Measurements from ENCODE around the gene WFDC13. TPM values are rescaled to one million over a fixed set of nuclear protein-coding genes. Genes with fewer than 3 reads are reported as not detected.

Gene WFDC13
- polyA plus RNA-seq, 3 donors, result not detected

- no peaks in the 10 kb centered on the region for H3K36me3 Mint-ChIP-seq
- no peak for TF ChIP-seq CTCF (IDR thresholded peaks at IDR 0.05)
- peaks cover 6 to 30% (median 6%) of the 10 kb centered on the region in 3 donors for H3K27me3 Mint-ChIP-seq (ENCODE audit: low read depth in 3 of 3)
- Histone ChIP-seq H2AFZ (ENCODE audit: insufficient read depth, low read depth, low read length, poor library complexity, severe bottlenecking) (no peak overlapping the region), H3K36me3 (replicated peaks in 1 of 2; ENCODE audit: control insufficient read depth in 1 of 2, insufficient read depth in 2 of 2, low read length in 2 of 2) (no peaks in the 10 kb centered on the region), H3K9ac (ENCODE audit: insufficient read depth, low read length, poor library complexity, severe bottlenecking) (no peak overlapping the region), H3K4me3 (replicated peaks in 1 of 3; ENCODE audit: low read depth in 2 of 3, low read length in 3 of 3) (no peak overlapping the region), H3K27me3 (ENCODE audit: control insufficient read depth in 2 of 2, insufficient read depth in 2 of 2, low read length in 2 of 2) (peaks cover 2% of the 10 kb centered on the region in 2 donors), H3K9me3 (replicated peaks in 1 of 2; ENCODE audit: control insufficient read depth in 1 of 2, insufficient read depth in 1 of 2, low read length in 2 of 2) (peaks cover 0 to 3% of the 10 kb centered on the region in 2 donors), H3K79me2 (ENCODE audit: insufficient read depth, low read length) (no peaks in the 10 kb centered on the region), H3K4me1 (ENCODE audit: control insufficient read depth in 1 of 2, insufficient read depth in 2 of 2, low read length in 2 of 2) (no peaks in the 10 kb centered on the region), H3K27ac (ENCODE audit: low read depth in 1 of 2, low read length in 2 of 2) (no peak overlapping the region), H4K20me1 (ENCODE audit: insufficient read depth, low read length) (no peaks in the 10 kb centered on the region), H3K4me2 (replicated peaks; ENCODE audit: extremely low read depth, low read length, poor library complexity, severe bottlenecking) (no peak overlapping the region)
- intact Hi-C loops (cut with micrococcal nuclease), result no loop called here
- WGBS (ENCODE audit: insufficient coverage), result no CpG with 5 or more reads among the region's 1 CpG
- H3K4me3 Mint-ChIP-seq, result no peak overlapping the region
- H3K9me3 Mint-ChIP-seq, result peaks cover 0 to 6% (median 4%) of the 10 kb centered on the region in 7 donors
- no peak for DNase-seq
- H3K27ac Mint-ChIP-seq, result no peak overlapping the region
- no peaks in the 10 kb centered on the region for H3K4me1 Mint-ChIP-seq
Measured at GRCh38 chr20:45751721-45752120, 49.9 kb downstream of the WFDC13 start.

- Mint-ChIP-seq H3K36me3 (no peaks in the 10 kb centered on the region), H3K27ac (no peak overlapping the region), H3K4me1 (no peaks in the 10 kb centered on the region), H3K27me3 (ENCODE audit: low read depth in 3 of 3) (peaks cover 5 to 24% (median 8%) of the 10 kb centered on the region in 3 donors), H3K4me3 (no peak overlapping the region), H3K9me3 (peaks cover 0 to 6% (median 4%) of the 10 kb centered on the region in 7 donors)
- 94% methylated on average over 2 of the region's 3 CpGs for WGBS (ENCODE audit: insufficient coverage)
- intact Hi-C loops (cut with micrococcal nuclease), result no loop called here
- Histone ChIP-seq H2AFZ (ENCODE audit: insufficient read depth, low read depth, low read length, poor library complexity, severe bottlenecking) (no peak overlapping the region), H3K79me2 (ENCODE audit: insufficient read depth, low read length) (no peaks in the 10 kb centered on the region), H3K4me2 (replicated peaks; ENCODE audit: extremely low read depth, low read length, poor library complexity, severe bottlenecking) (no peak overlapping the region), H3K9ac (ENCODE audit: insufficient read depth, low read length, poor library complexity, severe bottlenecking) (no peak overlapping the region), H3K4me1 (ENCODE audit: control insufficient read depth in 1 of 2, insufficient read depth in 2 of 2, low read length in 2 of 2) (no peaks in the 10 kb centered on the region), H3K4me3 (replicated peaks in 1 of 3; ENCODE audit: low read depth in 2 of 3, low read length in 3 of 3) (no peak overlapping the region), H3K27me3 (ENCODE audit: control insufficient read depth in 2 of 2, insufficient read depth in 2 of 2, low read length in 2 of 2) (peaks cover 2% of the 10 kb centered on the region in 2 donors), H3K9me3 (replicated peaks in 1 of 2; ENCODE audit: control insufficient read depth in 1 of 2, insufficient read depth in 1 of 2, low read length in 2 of 2) (peaks cover 0 to 3% of the 10 kb centered on the region in 2 donors), H3K27ac (ENCODE audit: low read depth in 1 of 2, low read length in 2 of 2) (no peak overlapping the region), H4K20me1 (ENCODE audit: insufficient read depth, low read length) (no peaks in the 10 kb centered on the region), H3K36me3 (replicated peaks in 1 of 2; ENCODE audit: control insufficient read depth in 1 of 2, insufficient read depth in 2 of 2, low read length in 2 of 2) (no peaks in the 10 kb centered on the region)
- TF ChIP-seq CTCF (IDR thresholded peaks at IDR 0.05), result no peak
- DNase-seq, result no peak
Measured at GRCh38 chr20:45752746-45753145, 50.9 kb downstream of the WFDC13 start.

Measured in CD14-positive monocyte (primary cell).